NCI-H510A (cell line): ENCODE data around the gene TMC5.
A peak's percentile ranks its signal among the peaks of the same experiment; 100 is the strongest.
"Not testable (repeated sequence)": the region's sequence is repeated elsewhere in the genome, so short reads cannot be mapped to it uniquely, and the experiment has no call there.

Experiments used
- DNase-seq: peaks from one replicate; lab custom pipeline; 2025; lab: John Stamatoyannopoulos, UW

TMC5 gene

DNA sequence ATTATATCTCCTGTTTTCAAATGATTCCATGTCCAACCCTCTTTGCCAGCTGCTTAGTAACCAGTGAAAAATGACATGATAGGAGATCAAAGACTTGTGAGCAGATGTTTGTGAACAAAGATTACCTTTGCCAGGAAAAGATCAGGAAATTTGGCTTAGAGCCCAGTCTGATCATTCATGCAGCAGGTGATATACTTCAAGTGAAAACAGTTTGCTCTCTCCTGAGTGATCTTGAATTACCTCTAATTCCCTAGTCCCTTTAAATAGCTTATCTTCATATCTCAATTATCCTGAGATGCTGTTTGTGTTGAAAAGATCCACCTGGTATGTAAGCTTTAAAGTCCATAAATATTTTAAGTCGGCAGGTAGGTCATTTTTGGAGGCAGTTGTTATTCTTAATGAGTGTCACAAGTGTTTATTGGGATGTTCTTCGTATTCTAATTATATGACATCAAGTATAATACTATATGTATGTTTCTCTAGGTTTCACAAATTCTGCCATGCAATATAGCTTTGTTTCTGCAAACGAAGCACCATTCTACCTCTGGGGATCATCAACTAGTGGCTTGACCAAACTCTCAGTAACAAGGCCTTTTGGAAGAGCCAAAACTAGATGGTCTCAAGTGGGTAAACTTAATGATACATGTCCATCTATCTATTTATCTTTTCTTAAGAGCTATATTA, 124.6 kb downstream of the TMC5 start:
- DNase-seq = peak; percentile 94

GRCh38 chr16:19543278-19543996, 125.8 kb downstream of the TMC5 start:
- DNase-seq = not testable (repeated sequence)

GRCh38 chr16:19548144-19548543, 130.5 kb downstream of the TMC5 start:
- no peak for DNase-seq
